Measurements from ENCODE around the gene GATA1.

GATA1 gene

DNA sequence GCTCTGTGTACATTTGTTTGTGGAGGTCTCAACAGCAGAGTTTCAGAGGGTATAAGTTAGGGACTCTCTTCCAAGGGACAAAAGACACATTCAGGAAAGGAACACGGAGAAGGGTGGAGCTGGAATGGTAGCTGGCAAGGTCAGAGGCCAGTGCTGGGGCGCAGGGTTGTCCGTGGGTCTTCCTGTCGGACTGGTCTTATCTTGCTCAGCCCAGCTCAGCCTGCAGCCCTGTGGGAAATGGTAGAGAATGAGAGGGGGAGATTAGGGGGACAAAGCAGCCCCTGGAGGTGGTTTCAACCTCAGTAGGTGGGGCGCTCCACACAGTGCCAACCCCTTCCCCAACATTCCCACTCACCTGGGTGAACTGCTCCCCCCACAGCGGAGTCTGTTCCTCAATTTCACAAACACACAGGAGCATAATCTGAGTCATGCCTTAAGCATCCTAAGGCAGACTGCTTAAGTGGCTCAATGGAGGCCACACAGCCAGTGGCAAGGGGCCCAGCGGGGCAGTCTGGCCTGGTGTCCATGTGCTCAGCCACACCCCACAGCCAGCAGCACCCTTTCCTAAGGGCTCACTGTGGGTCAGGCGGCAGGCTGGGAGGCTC lies 8.6 kb downstream of the GATA1 start:
- H3K27me3 ChIP-seq (ENCODE audit: insufficient read depth, low read length, poor library complexity): no peaks in the 10 kb centered on the region
- H3K9ac ChIP-seq (ENCODE audit: low read depth, low read length): no peak overlapping the region
- H2AFZ ChIP-seq (ENCODE audit: low read depth, low read length): no peak overlapping the region
- no peaks in the 10 kb centered on the region for H3K36me3 ChIP-seq (ENCODE audit: insufficient read depth, low read length)
- H3K27ac ChIP-seq (ENCODE audit: low read length): no peak overlapping the region
- TF ChIP-seq, protein P1, sequence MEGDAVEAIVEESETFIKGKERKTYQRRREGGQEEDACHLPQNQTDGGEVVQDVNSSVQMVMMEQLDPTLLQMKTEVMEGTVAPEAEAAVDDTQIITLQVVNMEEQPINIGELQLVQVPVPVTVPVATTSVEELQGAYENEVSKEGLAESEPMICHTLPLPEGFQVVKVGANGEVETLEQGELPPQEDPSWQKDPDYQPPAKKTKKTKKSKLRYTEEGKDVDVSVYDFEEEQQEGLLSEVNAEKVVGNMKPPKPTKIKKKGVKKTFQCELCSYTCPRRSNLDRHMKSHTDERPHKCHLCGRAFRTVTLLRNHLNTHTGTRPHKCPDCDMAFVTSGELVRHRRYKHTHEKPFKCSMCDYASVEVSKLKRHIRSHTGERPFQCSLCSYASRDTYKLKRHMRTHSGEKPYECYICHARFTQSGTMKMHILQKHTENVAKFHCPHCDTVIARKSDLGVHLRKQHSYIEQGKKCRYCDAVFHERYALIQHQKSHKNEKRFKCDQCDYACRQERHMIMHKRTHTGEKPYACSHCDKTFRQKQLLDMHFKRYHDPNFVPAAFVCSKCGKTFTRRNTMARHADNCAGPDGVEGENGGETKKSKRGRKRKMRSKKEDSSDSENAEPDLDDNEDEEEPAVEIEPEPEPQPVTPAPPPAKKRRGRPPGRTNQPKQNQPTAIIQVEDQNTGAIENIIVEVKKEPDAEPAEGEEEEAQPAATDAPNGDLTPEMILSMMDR (IDR thresholded peaks at IDR 0.05; ENCODE audit: borderline replicate concordance, extremely low read depth, low read length, poor library complexity, severe bottlenecking): no peak
- TF ChIP-seq EZH2 (IDR thresholded peaks at IDR 0.05; ENCODE audit: borderline replicate concordance, low read depth, low read length, severe bottlenecking): no peak
- no peaks in the 10 kb centered on the region for H3K79me2 ChIP-seq (ENCODE audit: insufficient read depth, low read length)
- H3K4me1 ChIP-seq (ENCODE audit: insufficient read depth, low read length): no peaks in the 10 kb centered on the region
- DNase-seq (no peak), ATAC-seq (ENCODE audit: insufficient read depth, low read depth) (no peak)
- H3K9me3 ChIP-seq (ENCODE audit: insufficient read depth, low read length, severe bottlenecking): no peaks in the 10 kb centered on the region
- no peak overlapping the region for H3K4me2 ChIP-seq (ENCODE audit: insufficient read depth, low read length)
- H3K4me3 ChIP-seq (ENCODE audit: low read depth in 1 of 2, low read length in 2 of 2): no peak overlapping the region
- H4K20me1 ChIP-seq (ENCODE audit: insufficient read depth, low read length): no peaks in the 10 kb centered on the region

- no peak overlapping the region for H2AFZ ChIP-seq (ENCODE audit: low read depth, low read length)
- no peak overlapping the region for H3K27ac ChIP-seq (ENCODE audit: low read length)
- H3K4me2 ChIP-seq (ENCODE audit: insufficient read depth, low read length): no peak overlapping the region
- no peaks in the 10 kb centered on the region for H4K20me1 ChIP-seq (ENCODE audit: insufficient read depth, low read length)
- no peak for TF ChIP-seq EZH2 (IDR thresholded peaks at IDR 0.05; ENCODE audit: borderline replicate concordance, low read depth, low read length, severe bottlenecking)
- TF ChIP-seq, protein P1 (IDR thresholded peaks at IDR 0.05; ENCODE audit: borderline replicate concordance, extremely low read depth, low read length, poor library complexity, severe bottlenecking): no peak
- H3K27me3 ChIP-seq (ENCODE audit: insufficient read depth, low read length, poor library complexity): no peaks in the 10 kb centered on the region
- H3K79me2 ChIP-seq (ENCODE audit: insufficient read depth, low read length): peaks cover 5% of the 10 kb centered on the region
- H3K4me1 ChIP-seq (ENCODE audit: insufficient read depth, low read length): peaks cover 19% of the 10 kb centered on the region
- H3K4me3 ChIP-seq (ENCODE audit: low read depth in 1 of 2, low read length in 2 of 2): no peak overlapping the region
- no peaks in the 10 kb centered on the region for H3K9me3 ChIP-seq (ENCODE audit: insufficient read depth, low read length, severe bottlenecking)
- ATAC-seq (ENCODE audit: insufficient read depth, low read depth): no peak
- DNase-seq: no peak
- H3K36me3 ChIP-seq (ENCODE audit: insufficient read depth, low read length): no peaks in the 10 kb centered on the region
- H3K9ac ChIP-seq (ENCODE audit: low read depth, low read length): no peak overlapping the region
Measured at GRCh38 chrX:48798318-48798717, 11.9 kb downstream of the GATA1 start.

GRCh38 chrX:48800574-48801279 lies 14.3 kb downstream of the GATA1 start:
- DNase-seq (no peak), ATAC-seq (ENCODE audit: insufficient read depth, low read depth) (no peak)
- Histone ChIP-seq H3K9me3 (ENCODE audit: insufficient read depth, low read length, severe bottlenecking) (no peaks in the 10 kb centered on the region), H3K79me2 (ENCODE audit: insufficient read depth, low read length) (peaks cover 5% of the 10 kb centered on the region), H3K4me2 (ENCODE audit: insufficient read depth, low read length) (peak overlapping the region; percentile 92), H3K9ac (ENCODE audit: low read depth, low read length) (peak overlapping the region; percentile 85), H2AFZ (ENCODE audit: low read depth, low read length) (peak overlapping the region; percentile 92), H3K4me3 (ENCODE audit: low read depth in 1 of 2, low read length in 2 of 2) (peak overlapping the region; percentile 67 to 89; a peak in 3 of 4 replicates), H3K27ac (ENCODE audit: low read length) (peak overlapping the region; percentile 93), H4K20me1 (ENCODE audit: insufficient read depth, low read length) (no peaks in the 10 kb centered on the region), H3K27me3 (ENCODE audit: insufficient read depth, low read length, poor library complexity) (no peaks in the 10 kb centered on the region), H3K36me3 (ENCODE audit: insufficient read depth, low read length) (peaks cover 9% of the 10 kb centered on the region), H3K4me1 (ENCODE audit: insufficient read depth, low read length) (peaks cover 19% of the 10 kb centered on the region)
- TF ChIP-seq, protein P1 (IDR thresholded peaks at IDR 0.05; ENCODE audit: borderline replicate concordance, extremely low read depth, low read length, poor library complexity, severe bottlenecking): no peak
- TF ChIP-seq EZH2 (IDR thresholded peaks at IDR 0.05; ENCODE audit: borderline replicate concordance, low read depth, low read length, severe bottlenecking): no peak

Measured in DND-41 (cell line).